Colonic mucosa (tissue), 4 donors: ENCODE results near the gene CDH24. TPM values are rescaled to one million over a fixed set of nuclear protein-coding genes. Genes with fewer than 3 reads are reported as not detected.

Source experiments
- DNase-seq: peaks from one replicate; pipeline ENCODE4 v3.0.0-alpha.2; 2020
- H3K27ac ChIP-seq: fragments of 200-600 bp; one replicate; pipeline ENCODE4 v1.8.0; 2021
- H3K27me3 ChIP-seq: fragments of 200-600 bp; one replicate; pipeline ENCODE4 v1.8.0; 2021
- H3K36me3 ChIP-seq: fragments of 200-600 bp; one replicate; pipeline ENCODE4 v1.8.0; 2021
- H3K4me1 ChIP-seq: fragments of 200-600 bp; one replicate; pipeline ENCODE4 v1.8.0; 2021; ENCODE audit warnings: mild to moderate bottlenecking
- H3K4me3 ChIP-seq: fragments of 200-600 bp; one replicate; pipeline ENCODE4 v1.8.0; 2021
- H3K9ac ChIP-seq, 2 donors: one replicate each; pipeline ENCODE4 v1.7.0; 2013; ENCODE audit warnings: control low read depth in 2 of 2, low read depth in 2 of 2, low read length in 2 of 2
- H3K9me3 ChIP-seq: fragments of 200-600 bp; one replicate; pipeline ENCODE4 v1.8.0; 2021
- intact Hi-C: fragments of 100-400 bp; cut with DNase I; formaldehyde crosslinking; loops from one replicate; pipeline ENCODE4 v1.14.1; 2022
- total RNA-seq, 2 donors: library from RNA; stranded (reverse); fragmentation: NEBNext Ultra II Directional in 1 of 2; extraction: Animal tissue kit (Norgen Biotek cat#: 25700) in 1 of 2; gene quantifications; one replicate each; pipeline ENCODE4 v1.2.1, GENCODE V29; 2021
- TF ChIP-seq, protein P1 (sequence below): fragments of 200-600 bp; IDR thresholded peaks from one replicate; pipeline ENCODE4 v1.8.0; 2022; ENCODE audit warnings: antibody characterized with exemption, mild to moderate bottlenecking
- donor health status: healthy.
- donor health status: DM: no; HTN: no; CAD: no.
- donor health status: DM: no; HTN: no; CAD: no.

Gene CDH24
- total RNA-seq, 2 donors from 2014 or later = 4.4 to 11.4 TPM

DNA sequence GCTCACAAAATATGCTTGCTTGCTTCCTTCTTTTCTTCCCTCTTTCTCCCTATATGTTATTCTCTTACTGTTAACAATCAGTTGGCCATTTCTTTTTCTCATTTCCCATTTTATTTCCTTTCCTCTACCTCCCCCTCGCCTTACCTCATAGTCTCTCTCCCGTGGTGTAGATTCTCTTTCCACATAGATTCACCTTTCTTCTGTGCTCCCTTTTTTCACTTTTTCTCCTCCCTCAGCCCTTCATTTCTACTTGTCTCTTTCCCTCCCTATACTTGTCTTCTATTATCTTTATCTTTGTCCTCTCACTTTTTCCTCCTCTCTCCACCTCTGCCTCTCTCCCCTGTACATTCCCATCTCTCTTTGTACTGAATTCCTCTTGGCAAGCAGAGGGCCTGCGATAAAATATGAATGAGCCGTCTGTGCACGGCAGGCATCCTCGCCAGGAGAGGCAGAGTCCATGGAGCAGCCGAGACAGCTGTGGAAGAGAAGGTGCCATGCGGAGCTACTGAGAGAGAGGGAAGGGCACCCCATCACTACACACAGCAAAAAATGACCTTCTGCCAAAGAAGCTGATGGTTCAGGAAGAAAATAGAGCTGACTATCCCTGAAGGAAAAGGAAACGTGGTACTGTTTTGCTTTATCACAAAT lies 59.5 kb downstream of the CDH24 start:
- no peaks in the 10 kb centered on the region for H3K27me3 ChIP-seq
- no peak overlapping the region for H3K27ac ChIP-seq
- H3K9ac ChIP-seq = no peak overlapping the region
- no peaks in the 10 kb centered on the region for H3K9me3 ChIP-seq
- TF ChIP-seq, protein P1, sequence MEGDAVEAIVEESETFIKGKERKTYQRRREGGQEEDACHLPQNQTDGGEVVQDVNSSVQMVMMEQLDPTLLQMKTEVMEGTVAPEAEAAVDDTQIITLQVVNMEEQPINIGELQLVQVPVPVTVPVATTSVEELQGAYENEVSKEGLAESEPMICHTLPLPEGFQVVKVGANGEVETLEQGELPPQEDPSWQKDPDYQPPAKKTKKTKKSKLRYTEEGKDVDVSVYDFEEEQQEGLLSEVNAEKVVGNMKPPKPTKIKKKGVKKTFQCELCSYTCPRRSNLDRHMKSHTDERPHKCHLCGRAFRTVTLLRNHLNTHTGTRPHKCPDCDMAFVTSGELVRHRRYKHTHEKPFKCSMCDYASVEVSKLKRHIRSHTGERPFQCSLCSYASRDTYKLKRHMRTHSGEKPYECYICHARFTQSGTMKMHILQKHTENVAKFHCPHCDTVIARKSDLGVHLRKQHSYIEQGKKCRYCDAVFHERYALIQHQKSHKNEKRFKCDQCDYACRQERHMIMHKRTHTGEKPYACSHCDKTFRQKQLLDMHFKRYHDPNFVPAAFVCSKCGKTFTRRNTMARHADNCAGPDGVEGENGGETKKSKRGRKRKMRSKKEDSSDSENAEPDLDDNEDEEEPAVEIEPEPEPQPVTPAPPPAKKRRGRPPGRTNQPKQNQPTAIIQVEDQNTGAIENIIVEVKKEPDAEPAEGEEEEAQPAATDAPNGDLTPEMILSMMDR = no peak
- no peak overlapping the region for H3K4me3 ChIP-seq
- no peaks in the 10 kb centered on the region for H3K36me3 ChIP-seq
- intact Hi-C loops = loop anchor here (5.0 kb wide), 1 partner anchor 40 kb away; no protein-coding TSS in a partner anchor
- no peak for DNase-seq
- H3K4me1 ChIP-seq = no peaks in the 10 kb centered on the region

Other genes with a start within 250 kb of the CDH24 start
- gene SLC7A7, start 242.1 kb downstream of the CDH24 start, total RNA-seq = 1 to 10 TPM; 2.7 to 7.0 TPM
- 100 to 1,000 TPM in 1 of 2 donors, 10 to 100 TPM in 1; 79.1 to 156 TPM for gene MRPL52, start 227.6 kb downstream of the CDH24 start, total RNA-seq
- 10 to 100 TPM; 59.1 to 82.8 TPM for gene MMP14, start 220.9 kb downstream of the CDH24 start, total RNA-seq
- gene LRP10, start 185.8 kb downstream of the CDH24 start, total RNA-seq = 100 to 1,000 TPM; 204 to 222 TPM
- under 1 TPM; 0.24 to 0.30 TPM for gene REM2, start 174.3 kb downstream of the CDH24 start, total RNA-seq
- gene RBM23, start 138.4 kb downstream of the CDH24 start, total RNA-seq = 10 to 100 TPM; 66.8 to 67.7 TPM
- 10 to 100 TPM; 39.3 to 86.4 TPM for gene PRMT5, start 128.1 kb downstream of the CDH24 start, total RNA-seq
- gene HAUS4, start 100.4 kb downstream of the CDH24 start, total RNA-seq = 10 to 100 TPM; 36.6 to 54.1 TPM
- gene AJUBA, start 75.0 kb downstream of the CDH24 start, total RNA-seq = 1 to 10 TPM; 4.1 to 6.7 TPM
- gene C14orf93, start 47.4 kb downstream of the CDH24 start, total RNA-seq = 10 to 100 TPM in 1 of 2 donors, 1 to 10 TPM in 1; 8.8 to 14.5 TPM
- 100 to 1,000 TPM in 1 of 2 donors, 10 to 100 TPM in 1; 99.7 to 137 TPM for gene PSMB5, start 22.6 kb downstream of the CDH24 start, total RNA-seq
- not detected for gene PSMB11, start 15.3 kb downstream of the CDH24 start, total RNA-seq
- gene ACIN1, start 37.6 kb upstream of the CDH24 start, total RNA-seq = 100 to 1,000 TPM in 1 of 2 donors, 10 to 100 TPM in 1; 99.4 to 154 TPM
- 10 to 100 TPM; 56.2 to 59.2 TPM for gene C14orf119, start 38.0 kb upstream of the CDH24 start, total RNA-seq
- gene CIROP, start 47.5 kb upstream of the CDH24 start, total RNA-seq = not detected
- gene CEBPE, start 61.7 kb upstream of the CDH24 start, total RNA-seq = not detected
- 10 to 100 TPM; 21.5 to 23.8 TPM for gene SLC7A8, start 126.1 kb upstream of the CDH24 start, total RNA-seq
- gene RNF212B, start 180.4 kb upstream of the CDH24 start, total RNA-seq = not detected
- gene HOMEZ, start 228.6 kb upstream of the CDH24 start, total RNA-seq = 10 to 100 TPM; 16.5 to 21.9 TPM
- 10 to 100 TPM in 1 of 2 donors, 1 to 10 TPM in 1; 7.6 to 12.6 TPM for gene PPP1R3E, start 245.3 kb upstream of the CDH24 start, total RNA-seq
- 10 to 100 TPM; 26.2 to 42.7 TPM for gene BCL2L2, start 249.3 kb upstream of the CDH24 start, total RNA-seq